Endodermal cell (in vitro differentiated cells): ENCODE measurements around the gene PBX2. TPM values are rescaled to one million over a fixed set of nuclear protein-coding genes. Genes with fewer than 3 reads are reported as not detected.

Source experiments
- DNase-seq: peaks from one replicate; pipeline ENCODE4 v3.0.0-alpha.2; 2017
- H3K27ac ChIP-seq: 2 replicates; pipeline ENCODE4 v1.5.1; 2013; ENCODE audit warnings: mild to moderate bottlenecking, low read depth, low read length, moderate library complexity
- H3K27me3 ChIP-seq: 2 replicates; pipeline ENCODE4 v1.6.1; 2013; ENCODE audit warnings: mild to moderate bottlenecking, low read length, moderate library complexity; ENCODE audit not compliant: insufficient read depth, control insufficient read depth, poor library complexity, severe bottlenecking
- H3K36me3 ChIP-seq: 2 replicates; pipeline ENCODE4 v1.7.0; 2013; ENCODE audit warnings: mild to moderate bottlenecking, low read length, moderate library complexity; ENCODE audit not compliant: control insufficient read depth, insufficient read depth
- H3K4me1 ChIP-seq: one replicate; pipeline ENCODE4 v1.7.0; 2013; ENCODE audit warnings: low read length; ENCODE audit not compliant: control insufficient read depth, insufficient read depth
- H3K4me3 ChIP-seq: 2 replicates; pipeline ENCODE4 v1.5.1; 2013; ENCODE audit warnings: mild to moderate bottlenecking, low read length, moderate library complexity
- H3K9ac ChIP-seq: 2 replicates; pipeline ENCODE4 v1.6.1; 2013; ENCODE audit warnings: mild to moderate bottlenecking, low read length, moderate library complexity; ENCODE audit not compliant: poor library complexity, severe bottlenecking; ENCODE audit errors: extremely low read depth
- H3K9me3 ChIP-seq: 2 replicates; pipeline ENCODE4 v1.6.1; 2013; ENCODE audit warnings: mild to moderate bottlenecking, low read length, moderate library complexity; ENCODE audit not compliant: control insufficient read depth
- H3K27ac Mint-ChIP-seq: 2 replicates; pipeline ENCODE4 v1.8.0; 2020; ENCODE audit warnings: mixed read lengths
- H3K27me3 Mint-ChIP-seq: 2 replicates; pipeline ENCODE4 v1.8.0; 2021; ENCODE audit warnings: mild to moderate bottlenecking, mixed read lengths; ENCODE audit not compliant: insufficient read depth
- H3K36me3 Mint-ChIP-seq: 2 replicates; pipeline ENCODE4 v1.8.0; 2020; ENCODE audit warnings: low read depth, mixed read lengths
- H3K4me1 Mint-ChIP-seq: 2 replicates; pipeline ENCODE4 v1.8.0; 2020; ENCODE audit warnings: mixed read lengths
- H3K4me3 Mint-ChIP-seq: 2 replicates; pipeline ENCODE4 v1.8.0; 2020; ENCODE audit warnings: mild to moderate bottlenecking, moderate library complexity, mixed read lengths
- H3K9me3 Mint-ChIP-seq: 2 replicates; pipeline ENCODE4 v1.8.0; 2020; ENCODE audit warnings: mild to moderate bottlenecking, mixed read lengths
- CTCF ChIP-seq: fragments of 200-600 bp; sonication (generic); conservative IDR thresholded peaks from 2 replicates; pipeline ENCODE4 v1.5.0; 2021; ENCODE audit warnings: antibody characterized with exemption, mild to moderate bottlenecking
- WGBS, 2 experiments: methylation state at CpG; one replicate each; pipeline versions ENCODE4 v1.1.5 to v1.1.7; 2013; ENCODE audit warnings: missing lambda C conversion rate in 2 of 2, mixed read lengths in 1 of 2; ENCODE audit not compliant: insufficient coverage in 1 of 2, insufficient read length in 1 of 2; 5-methylcytosine and 5-hydroxymethylcytosine counted together
- total RNA-seq, 2 donors: library from RNA; stranded (reverse); fragmentation: NEBNext Ultra II Directional in 1 of 2; extraction: Animal tissue kit (Norgen Biotek cat#: 25700) in 1 of 2; gene quantifications; 2 replicates in 1 of 2; 3 replicates in 1 of 2; pipeline ENCODE4 v1.2.1, GENCODE V29; 2021

PBX2 gene
- total RNA-seq, 2 donors from 2014 or later: 246 to 263 TPM

GRCh38 chr6:32177183-32177787 lies 12.7 kb downstream of the PBX2 start:
- Histone ChIP-seq H3K36me3 (peaks cover 20% of the 10 kb centered on the region), H3K27me3 (no peaks in the 10 kb centered on the region), H3K9ac (peak overlapping the region; percentile 84), H3K9me3 (no peaks in the 10 kb centered on the region), H3K27ac (peak overlapping the region; percentile 98), H3K4me1 (no peaks in the 10 kb centered on the region), H3K4me3 (peak overlapping the region; percentile 97)
- peaks cover 47% of the 10 kb centered on the region for H3K4me1 Mint-ChIP-seq
- no peaks in the 10 kb centered on the region for H3K9me3 Mint-ChIP-seq
- no peak for TF ChIP-seq CTCF
- WGBS, 2 experiments: 0 to 1% methylated on average over 15 to 20 of the region's 20 CpGs
- H3K27me3 Mint-ChIP-seq: no peaks in the 10 kb centered on the region
- peaks cover 26% of the 10 kb centered on the region for H3K36me3 Mint-ChIP-seq
- peak overlapping the region; percentile 98 for H3K27ac Mint-ChIP-seq
- H3K4me3 Mint-ChIP-seq: peak overlapping the region; percentile 78
- peak; percentile 82 for DNase-seq

GRCh38 chr6:32176476-32177182 lies 13.4 kb downstream of the PBX2 start:
- peak overlapping the region; percentile 98 for H3K27ac Mint-ChIP-seq
- H3K9me3 Mint-ChIP-seq: no peaks in the 10 kb centered on the region
- peaks cover 44% of the 10 kb centered on the region for H3K4me1 Mint-ChIP-seq
- Histone ChIP-seq H3K27me3 (no peaks in the 10 kb centered on the region), H3K9me3 (no peaks in the 10 kb centered on the region), H3K9ac (peak overlapping the region; percentile 84), H3K36me3 (peaks cover 22% of the 10 kb centered on the region), H3K27ac (peak overlapping the region; percentile 98), H3K4me3 (peak overlapping the region; percentile 97), H3K4me1 (no peaks in the 10 kb centered on the region)
- no peak for TF ChIP-seq CTCF
- H3K4me3 Mint-ChIP-seq: peak overlapping the region; percentile 78
- H3K27me3 Mint-ChIP-seq: no peaks in the 10 kb centered on the region
- 12 to 15% methylated on average over 5 of the region's 5 CpGs for WGBS, 2 experiments
- no peak for DNase-seq
- peaks cover 25% of the 10 kb centered on the region for H3K36me3 Mint-ChIP-seq

DNA sequence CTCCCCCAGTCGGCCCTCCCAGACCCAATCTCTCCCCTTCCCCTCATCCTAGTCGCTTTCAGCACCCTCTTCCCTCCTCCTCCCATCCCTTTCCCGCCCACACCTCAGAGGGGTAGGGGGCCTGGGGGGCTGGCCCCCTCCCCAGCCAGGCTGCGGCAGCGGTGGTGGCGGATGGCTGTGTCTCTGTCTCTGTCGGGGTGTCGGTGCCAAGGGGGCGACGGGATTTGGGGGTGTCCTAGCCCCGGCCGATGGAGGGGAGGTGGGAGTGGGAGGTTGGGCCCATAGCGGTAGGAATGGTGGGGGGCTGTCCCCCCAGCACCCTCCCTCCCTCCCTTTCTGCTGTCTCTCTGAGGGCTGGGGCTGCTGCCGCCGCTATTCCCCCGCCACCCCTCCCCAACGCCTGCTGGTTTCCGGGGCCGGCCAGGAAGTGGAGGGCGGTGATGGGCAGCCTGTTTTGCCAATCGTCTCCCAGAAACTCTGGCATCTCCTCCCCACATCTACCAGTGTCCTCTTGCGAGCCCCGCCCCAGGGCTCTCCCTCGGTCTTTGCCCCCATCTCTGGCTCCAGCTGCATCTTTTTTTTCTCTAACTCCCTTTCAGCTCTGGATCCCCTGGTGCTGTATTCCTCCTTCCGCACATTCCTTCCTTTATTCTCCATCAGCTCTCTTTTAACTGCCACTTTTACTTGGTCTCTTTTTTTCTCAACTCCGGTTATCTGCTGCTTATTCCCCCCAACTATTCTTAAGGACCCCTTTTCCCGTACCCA lies 14.1 kb downstream of the PBX2 start, which contains the start of gene AGPAT1:
Gene AGPAT1, minus strand, starts transcription at position 374 of the 765 bp plus-strand sequence. CDS start 4,588 bp downstream, outside the sequence.
- Mint-ChIP-seq H3K36me3 (peaks cover 25% of the 10 kb centered on the region), H3K27me3 (no peaks in the 10 kb centered on the region), H3K27ac (peak within 1 kb of the TSS; percentile 98), H3K9me3 (no peaks in the 10 kb centered on the region), H3K4me1 (peaks cover 44% of the 10 kb centered on the region), H3K4me3 (peak within 1 kb of the TSS; percentile 78)
- Histone ChIP-seq H3K9ac (peak within 1 kb of the TSS; percentile 84), H3K4me3 (peak within 1 kb of the TSS; percentile 97), H3K4me1 (no peaks in the 10 kb centered on the region), H3K36me3 (peaks cover 22% of the 10 kb centered on the region), H3K9me3 (no peaks in the 10 kb centered on the region), H3K27ac (peak within 1 kb of the TSS; percentile 98), H3K27me3 (no peaks in the 10 kb centered on the region)
- peak; percentile 99 for DNase-seq
- TF ChIP-seq CTCF: no peak
- 1 to 2% methylated on average over 10 to 23 of the region's 27 CpGs for WGBS, 2 experiments
